GM11168 (cell line): ENCODE results near the gene MYL7.
"Not testable (repeated sequence)": the region's sequence is repeated elsewhere in the genome, so short reads cannot be mapped to it uniquely, and the experiment has no call there.

ENCODE experiments used
- in situ Hi-C: fragments of 300-500 bp; cut with MboI; formaldehyde crosslinking; loops from one replicate; pipeline ENCODE4 v1.12.0; 2022; ENCODE audit warnings: low sequenced_read_pairs; ENCODE audit not compliant: unreplicated experiment

MYL7 gene

DNA sequence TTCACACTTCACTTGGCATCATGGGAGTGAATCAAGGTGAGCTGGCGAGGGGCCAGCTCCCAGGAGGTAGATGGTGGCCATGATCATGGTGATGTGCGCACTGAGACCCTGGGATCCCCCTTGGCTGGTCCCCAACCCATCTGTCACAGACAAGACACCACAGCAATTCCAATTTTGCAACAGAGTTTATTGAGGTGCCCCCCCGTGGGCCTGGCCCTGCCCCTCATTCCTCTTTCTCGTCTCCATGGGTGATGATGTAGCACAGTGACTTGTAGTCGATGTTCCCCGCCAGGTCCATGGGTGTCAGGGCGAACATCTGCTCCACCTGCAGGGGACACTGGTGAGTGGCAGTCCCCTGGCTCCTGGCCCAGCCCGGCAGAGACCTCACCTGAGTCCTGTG is 2.4 kb downstream of the MYL7 start:
- in situ Hi-C loops = no loop called here

DNA sequence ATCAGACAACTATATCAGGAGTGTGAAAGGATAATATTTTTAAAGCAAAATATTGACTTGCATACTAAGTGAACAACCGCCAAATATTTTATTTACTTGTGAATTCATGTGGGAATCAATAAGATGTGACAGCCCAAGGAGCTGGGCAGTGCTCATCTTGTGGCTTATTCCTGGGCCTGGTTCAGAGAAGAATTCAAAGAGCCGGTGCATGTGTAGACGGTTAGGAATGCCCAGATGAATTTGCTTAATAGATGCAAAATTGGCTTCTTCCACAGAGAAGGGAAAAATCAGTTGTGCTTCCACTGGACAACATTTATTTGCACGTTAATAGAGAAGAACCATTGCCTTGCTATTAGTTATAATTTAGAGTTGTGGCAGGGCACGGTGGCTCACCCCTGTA is 4.4 kb downstream of the MYL7 start:
- in situ Hi-C loops = no loop called here

DNA sequence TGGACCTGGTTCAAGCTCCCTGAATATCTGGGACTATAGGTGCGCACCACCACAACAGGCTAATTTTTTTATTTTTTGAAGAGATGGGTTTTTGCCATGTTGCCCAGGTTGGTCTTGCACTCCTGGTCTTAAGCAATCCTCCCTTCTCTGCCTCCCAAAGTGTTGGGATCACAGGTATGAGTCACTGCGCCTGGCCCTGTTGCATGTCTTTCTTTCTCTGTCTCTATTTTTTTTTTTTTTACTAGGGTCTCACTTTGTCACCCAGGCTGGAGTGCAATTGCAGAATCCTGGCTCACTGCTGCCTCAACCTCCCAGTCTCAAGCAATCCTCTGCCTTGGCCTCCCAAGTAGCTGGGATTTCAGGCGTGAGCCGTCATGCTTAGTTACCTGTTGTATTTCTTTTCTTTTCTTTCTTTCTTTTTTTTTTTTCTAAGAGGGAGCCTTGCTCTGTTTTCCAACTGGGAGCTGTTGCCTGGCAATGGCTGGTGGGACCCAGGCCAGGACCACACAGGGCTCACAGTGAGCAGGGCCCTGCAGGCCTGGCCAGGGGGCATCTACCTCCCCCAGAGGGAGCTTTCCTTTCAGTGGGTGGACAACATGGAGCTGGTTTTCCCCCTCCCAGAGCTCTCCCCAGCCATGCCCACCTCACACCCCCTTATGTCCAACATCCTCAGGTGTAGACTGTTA is 6.0 kb downstream of the MYL7 start:
- in situ Hi-C loops = no loop called here

- in situ Hi-C loops = no loop called here
These were observed 7.8 kb downstream of the MYL7 start for GRCh38 chr7:44133295-44133694.

GRCh38 chr7:44132039-44132438 is 9.1 kb downstream of the MYL7 start:
- in situ Hi-C loops = no loop called here

- in situ Hi-C loops = no loop called here
These were observed 9.7 kb downstream of the MYL7 start for GRCh38 chr7:44131173-44132029.

DNA sequence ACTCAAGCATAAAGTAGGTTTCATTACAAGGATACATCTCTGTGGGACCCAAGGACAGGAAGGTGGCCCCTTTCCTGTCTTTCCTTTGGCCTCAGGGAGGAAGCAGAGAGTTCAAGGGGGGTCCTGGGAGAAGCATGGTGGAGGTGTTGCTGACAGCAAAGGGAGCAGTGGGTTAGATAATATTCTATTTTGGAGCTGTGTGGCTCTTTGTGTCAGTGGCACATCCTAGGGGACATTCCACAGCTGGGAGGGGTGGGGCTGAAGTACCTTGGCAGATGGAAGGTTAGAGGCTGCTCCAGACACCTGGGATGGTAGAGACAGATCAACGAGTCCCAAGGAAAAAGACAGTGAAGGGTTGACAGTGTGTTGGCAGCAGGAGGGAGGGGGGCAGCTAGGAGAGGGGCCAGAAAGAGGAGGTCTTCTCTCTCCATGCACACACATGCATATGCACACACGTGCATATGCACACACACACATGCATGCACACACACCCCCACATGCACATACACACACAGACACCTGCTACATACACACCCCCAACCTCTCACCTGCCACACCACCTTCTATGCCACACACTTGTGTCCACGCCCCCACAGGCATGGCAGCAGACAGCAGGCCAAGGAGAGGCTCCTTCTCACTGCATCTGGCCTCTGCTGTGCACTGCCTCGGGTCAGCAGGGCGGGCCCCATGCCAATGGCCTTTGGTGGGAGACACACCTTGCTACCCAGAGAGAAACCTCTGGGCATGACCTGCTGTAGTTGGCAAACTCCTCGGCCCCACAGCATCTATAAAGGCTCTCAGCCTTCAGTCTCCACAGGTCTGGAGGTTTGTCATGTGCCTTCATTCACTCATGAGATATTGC is 12.2 kb downstream of the MYL7 start:
- in situ Hi-C loops = no loop called here

DNA sequence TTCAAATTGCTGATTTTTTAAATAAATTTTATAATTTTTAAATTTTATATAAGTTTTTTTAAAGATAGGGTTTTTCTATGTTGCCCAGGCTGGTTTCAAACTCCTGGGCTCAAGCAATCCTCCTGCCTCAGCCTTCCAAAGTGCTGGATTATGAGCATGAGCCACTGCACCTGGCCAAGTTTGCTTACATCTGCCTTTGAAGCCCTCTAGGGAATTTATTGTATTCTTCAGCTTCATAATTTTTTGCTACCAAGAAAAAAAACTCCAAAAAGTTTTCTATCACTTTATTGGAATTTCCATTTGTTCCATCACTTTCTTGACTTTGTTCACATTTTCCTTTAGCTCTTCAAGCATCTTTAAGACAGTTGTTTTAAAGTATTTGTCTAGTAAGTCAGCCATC is 14.0 kb downstream of the MYL7 start:
- in situ Hi-C loops = no loop called here

DNA sequence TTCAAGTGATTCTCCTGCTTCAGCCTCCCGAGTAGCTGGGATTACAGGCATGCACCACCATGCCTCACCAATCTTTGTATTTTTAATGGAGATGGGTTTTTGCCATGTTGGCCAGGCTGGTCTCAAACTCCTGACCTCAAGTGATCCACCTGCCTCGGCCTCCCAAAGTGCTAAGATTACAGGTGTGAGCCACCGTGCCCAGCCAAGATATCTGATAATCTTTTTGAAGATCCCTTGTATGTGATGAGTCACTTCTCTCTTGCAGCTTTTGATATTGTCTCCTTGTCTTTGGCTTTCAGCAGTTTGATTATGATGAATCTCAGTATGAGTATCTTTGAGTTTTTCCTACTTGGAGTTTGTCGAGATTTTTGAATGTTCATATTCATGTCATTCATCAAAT is 14.6 kb downstream of the MYL7 start:
- in situ Hi-C loops = not testable (repeated sequence)

DNA sequence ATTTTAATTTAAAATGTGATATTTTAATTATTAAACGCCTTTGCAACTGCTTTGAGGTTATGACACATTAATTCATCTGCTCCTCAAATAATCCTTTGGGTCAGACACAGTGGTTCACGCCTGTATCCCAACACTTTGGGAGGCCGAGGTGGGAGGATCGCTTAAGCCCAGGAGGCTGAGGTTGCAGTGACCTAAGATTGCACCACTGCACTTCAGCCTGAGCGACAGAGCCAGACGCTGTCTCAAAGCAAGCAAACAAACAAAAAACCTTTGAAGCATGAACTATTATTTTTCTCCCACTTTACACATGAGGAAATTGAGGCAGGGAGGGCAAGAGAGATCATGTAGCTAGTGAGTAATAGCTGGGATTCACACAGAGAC is 16.3 kb downstream of the MYL7 start:
- in situ Hi-C loops = no loop called here

DNA sequence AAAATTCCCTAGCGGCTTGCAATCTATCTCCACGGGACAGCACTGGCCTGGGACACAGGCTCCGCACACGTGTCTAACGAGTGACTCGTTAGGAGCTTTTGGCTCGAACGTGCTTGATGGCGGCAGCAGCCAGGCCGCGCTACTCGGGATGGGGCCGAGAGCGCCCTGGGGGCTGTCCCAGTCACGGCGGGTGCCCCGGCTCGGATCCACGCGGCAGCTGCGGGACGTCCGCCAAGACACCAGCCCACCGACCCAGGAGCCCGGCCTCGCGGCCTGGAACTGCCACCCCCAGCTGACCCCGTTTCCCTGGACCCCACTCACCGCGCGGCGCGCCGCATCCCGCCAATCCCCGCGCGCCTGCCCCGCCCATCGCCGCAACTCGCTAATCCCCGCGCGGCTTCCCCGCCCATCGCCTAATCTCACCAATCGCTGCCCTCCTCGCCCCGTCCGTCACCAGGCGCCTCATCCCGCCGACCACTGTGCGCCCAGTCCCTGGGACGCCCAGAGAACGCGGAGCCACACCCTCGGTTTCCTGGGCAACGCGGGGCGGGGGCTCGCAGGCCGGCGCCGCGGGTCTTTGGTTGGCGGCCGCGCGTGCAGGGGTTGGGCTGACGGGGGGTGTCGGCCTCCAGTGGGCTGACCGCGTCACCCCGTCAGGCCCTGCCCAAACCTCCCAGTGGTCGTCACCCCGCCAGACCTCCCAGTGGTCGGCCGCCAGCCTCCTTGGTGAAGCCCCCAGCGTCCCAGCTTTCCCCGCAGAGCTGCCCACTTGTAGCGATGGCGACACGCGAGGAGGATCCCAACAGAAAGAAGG is 17.7 kb downstream of the MYL7 start, which contains the start of gene POLD2:
Gene POLD2, minus strand, starts transcription at position 359 of the 814 bp plus-strand sequence. CDS start 1,495 bp downstream, outside the sequence.
- in situ Hi-C loops = no loop called here

DNA sequence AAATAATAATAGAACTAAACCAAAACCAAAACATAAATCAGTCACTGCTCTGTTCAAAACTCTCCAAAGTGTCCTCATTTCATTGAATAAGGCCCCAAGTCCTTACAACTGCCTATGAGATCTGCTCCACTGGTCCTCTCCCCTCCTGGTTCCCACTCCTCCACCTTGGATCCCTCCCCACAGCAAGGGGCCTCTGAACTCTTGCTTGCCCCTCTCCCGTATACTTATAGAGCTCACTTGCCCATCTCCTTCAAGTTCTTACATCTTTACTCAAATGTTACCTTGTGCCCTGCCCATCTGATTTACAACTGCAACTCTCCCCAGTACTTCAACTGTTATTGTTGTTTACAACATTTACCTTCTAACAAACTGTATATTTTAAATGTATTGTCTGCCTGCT is 18.6 kb downstream of the MYL7 start:
- in situ Hi-C loops = no loop called here

DNA sequence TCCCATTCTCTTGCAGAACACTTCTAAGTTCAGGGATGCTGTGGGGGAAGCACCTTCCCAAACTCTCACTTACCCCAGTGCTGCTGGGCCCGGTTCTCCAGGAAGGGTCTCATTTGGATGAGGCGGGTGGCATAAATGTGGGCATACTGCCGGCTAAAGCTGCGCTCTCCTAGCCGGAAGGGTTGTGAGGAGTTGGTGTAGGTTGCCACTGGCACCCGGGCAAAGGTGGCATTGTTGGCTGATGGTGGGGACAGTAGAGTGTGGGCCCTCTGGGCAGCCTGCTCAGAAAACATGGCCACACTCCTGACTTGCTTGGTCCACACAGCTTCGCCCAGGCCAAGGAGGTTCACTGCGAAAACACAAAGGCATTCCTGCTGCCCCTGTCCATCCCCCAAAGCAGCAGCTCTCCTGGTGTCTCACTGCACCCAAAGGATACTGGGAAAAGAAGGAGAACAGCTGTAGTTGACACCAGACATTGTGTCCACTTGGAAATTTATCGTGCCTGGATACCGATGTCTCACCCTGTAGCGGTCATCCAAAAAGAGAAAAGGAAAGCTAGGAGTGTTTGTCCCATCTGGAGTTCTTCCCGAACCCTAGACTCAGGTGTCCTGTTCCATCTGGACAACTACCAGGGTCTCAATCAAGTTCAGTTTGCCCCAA is 19.2 kb downstream of the MYL7 start:
- in situ Hi-C loops = no loop called here

DNA sequence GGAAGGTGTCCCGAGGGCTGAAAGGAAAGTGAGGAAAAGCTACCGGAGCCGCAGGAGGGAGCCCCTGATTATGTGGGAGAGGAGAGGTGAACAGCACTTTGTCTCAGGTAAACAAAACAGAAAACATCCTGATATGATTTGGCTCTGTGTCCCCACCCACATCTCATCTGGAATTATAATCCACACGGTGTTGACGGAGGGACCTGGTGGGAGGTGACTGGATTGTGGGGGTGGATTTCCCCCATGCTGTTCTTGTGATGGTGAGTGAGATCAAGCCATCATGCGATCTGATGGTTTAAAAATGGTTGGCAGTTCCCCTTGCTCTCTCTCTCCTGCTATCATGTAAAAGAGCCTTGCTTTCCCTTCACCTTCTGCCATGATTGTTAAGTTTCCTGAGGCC is 20.7 kb downstream of the MYL7 start:
- in situ Hi-C loops = no loop called here

GRCh38 chr7:44119829-44120380 is 21.2 kb downstream of the MYL7 start:
- in situ Hi-C loops = no loop called here

- in situ Hi-C loops = no loop called here
These were observed 23.2 kb downstream of the MYL7 start for GRCh38 chr7:44117801-44118429.

DNA sequence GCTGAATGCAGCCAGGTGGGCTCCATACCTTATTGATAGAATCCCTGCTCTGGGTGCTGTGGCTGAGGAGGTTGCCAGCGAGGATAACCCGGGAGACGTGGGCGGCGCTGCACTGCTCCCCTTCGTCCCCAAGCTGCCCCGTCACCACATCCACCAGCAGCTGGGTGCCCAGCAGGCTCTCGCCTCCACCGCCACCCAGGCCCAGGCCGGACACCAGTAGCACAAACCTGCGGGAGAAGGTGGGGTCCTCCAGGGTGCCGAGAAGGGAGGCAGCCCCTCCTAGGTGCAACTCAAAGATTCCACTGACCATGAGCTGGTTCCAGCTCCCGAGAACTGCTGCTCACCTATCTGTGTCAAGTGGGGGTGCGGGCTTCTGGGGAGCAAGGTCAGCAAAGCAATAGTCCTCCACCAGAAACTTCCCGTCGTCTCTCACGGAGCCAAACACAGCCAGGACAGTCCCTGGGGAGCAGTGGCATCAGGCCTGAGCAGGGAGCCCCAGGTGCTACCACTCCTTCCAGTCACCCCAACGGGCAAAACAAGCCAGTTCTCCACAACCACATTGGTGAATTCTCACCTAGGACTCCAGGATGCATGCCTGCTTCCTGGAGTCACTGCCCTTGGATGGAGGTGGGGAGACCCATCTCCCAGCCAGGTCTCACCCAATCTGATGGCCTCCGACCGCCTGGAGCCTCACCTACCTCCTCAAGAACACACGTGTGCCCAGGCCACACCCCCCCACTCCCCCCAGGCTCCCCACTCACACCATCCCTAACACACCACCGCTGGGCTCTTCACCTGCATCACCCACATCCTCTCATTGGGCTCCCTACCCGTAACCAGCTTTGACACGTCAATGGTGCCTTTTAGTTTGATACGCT is 24.1 kb downstream of the MYL7 start:
- in situ Hi-C loops = no loop called here
